SK-N-SH treated with all-trans-retinoic acid at 6 μM for 48 hours (cell line): ENCODE results near the gene ITPR2.

Experiments
- ATAC-seq: fragments of 200-7000 bp; cut with Tn5 transposase; 3 replicates; pipeline ENCODE4 v1.9.1; 2020; ENCODE audit warnings: mild to moderate bottlenecking, moderate library complexity
- ARNTL ChIP-seq: fragments of 450-650 bp; formaldehyde crosslinking; IDR thresholded peaks from 2 replicates; pipeline ENCODE4 v1.5.0; 2020; ENCODE audit warnings: low read depth, mild to moderate bottlenecking, moderate library complexity, borderline replicate concordance
- BACH2 ChIP-seq: fragments of 250-450 bp; sonication (Bioruptor Pico); IDR thresholded peaks from 2 replicates; pipeline ENCODE4 v1.9.0; 2021; ENCODE audit warnings: mild to moderate bottlenecking, borderline replicate concordance
- CSDC2 ChIP-seq: fragments of 250-450 bp; sonication (Bioruptor Pico); IDR thresholded peaks from 2 replicates; pipeline ENCODE4 v1.5.0; 2020; ENCODE audit warnings: mild to moderate bottlenecking, moderate library complexity
- CSRNP3 ChIP-seq: fragments of 250-450 bp; sonication (Bioruptor Pico); IDR thresholded peaks from 2 replicates; pipeline ENCODE4 v1.5.1; 2021; ENCODE audit warnings: mild to moderate bottlenecking, moderate library complexity
- ESRRG ChIP-seq: fragments of 250-450 bp; sonication (Bioruptor Pico); IDR thresholded peaks from 2 replicates; pipeline ENCODE4 v1.6.1; 2021; ENCODE audit warnings: mild to moderate bottlenecking
- GLIS3 ChIP-seq: fragments of 250-450 bp; sonication (Bioruptor Pico); IDR thresholded peaks from 2 replicates; pipeline ENCODE4 v1.5.0; 2020; ENCODE audit warnings: mild to moderate bottlenecking, moderate library complexity
- ISL1 ChIP-seq: fragments of 250-450 bp; sonication (Bioruptor Pico); IDR thresholded peaks from 2 replicates; pipeline ENCODE4 v2.1.2; 2022; ENCODE audit warnings: mild to moderate bottlenecking, moderate library complexity
- OSR1 ChIP-seq: fragments of 250-450 bp; sonication (Bioruptor Pico); IDR thresholded peaks from 2 replicates; pipeline ENCODE4 v1.8.0; 2022; ENCODE audit warnings: moderate library complexity, mild to moderate bottlenecking, inconsistent platforms
- PPARA ChIP-seq: fragments of 250-450 bp; sonication (Bioruptor Pico); IDR thresholded peaks from 2 replicates; pipeline ENCODE4 v1.5.0; 2020; ENCODE audit warnings: mild to moderate bottlenecking, borderline replicate concordance
- RARB ChIP-seq: fragments of 250-450 bp; sonication (Bioruptor Pico); IDR thresholded peaks from 2 replicates; pipeline ENCODE4 v1.8.0; 2021; ENCODE audit warnings: mild to moderate bottlenecking, moderate library complexity
- SNAI2 ChIP-seq: fragments of 250-450 bp; sonication (Bioruptor Pico); IDR thresholded peaks from 2 replicates; pipeline ENCODE4 v1.5.0; 2020; ENCODE audit warnings: mild to moderate bottlenecking, moderate library complexity
- TCF4 ChIP-seq: fragments of 250-450 bp; sonication (Bioruptor Pico); IDR thresholded peaks from 2 replicates; pipeline ENCODE4 v1.8.0; 2021; ENCODE audit warnings: mild to moderate bottlenecking, moderate library complexity, borderline replicate concordance
- TOX ChIP-seq: fragments of 250-450 bp; sonication (Bioruptor Pico); IDR thresholded peaks from 2 replicates; pipeline ENCODE4 v1.8.0; 2021; ENCODE audit warnings: mild to moderate bottlenecking, moderate library complexity, borderline replicate concordance
- ZFP3 ChIP-seq: fragments of 250-450 bp; sonication (Bioruptor Pico); IDR thresholded peaks from 2 replicates; pipeline ENCODE4 v1.5.0; 2020; ENCODE audit warnings: mild to moderate bottlenecking, moderate library complexity
- ZFP30 ChIP-seq: fragments of 450-650 bp; formaldehyde crosslinking; IDR thresholded peaks from 2 replicates; pipeline ENCODE4 v1.5.0; 2022; ENCODE audit warnings: mild to moderate bottlenecking, moderate library complexity
- ZNF565 ChIP-seq: fragments of 450-650 bp; formaldehyde crosslinking; conservative IDR thresholded peaks from 2 replicates; pipeline ENCODE4 v1.5.0; 2020; ENCODE audit warnings: low read depth, mild to moderate bottlenecking, moderate library complexity
- ZNF70 ChIP-seq: fragments of 450-650 bp; formaldehyde crosslinking; IDR thresholded peaks from 2 replicates; pipeline ENCODE4 v1.5.0; 2020; ENCODE audit warnings: mild to moderate bottlenecking, moderate library complexity
- ZNF8 ChIP-seq: fragments of 450-650 bp; formaldehyde crosslinking; IDR thresholded peaks from 2 replicates; pipeline ENCODE4 v1.5.0; 2020; ENCODE audit warnings: mild to moderate bottlenecking, moderate library complexity
- TF ChIP-seq, protein P1 (sequence below): fragments of 250-450 bp; sonication (Bioruptor Pico); IDR thresholded peaks from 2 replicates; pipeline ENCODE4 v1.5.0; 2020; ENCODE audit warnings: mild to moderate bottlenecking, moderate library complexity
- TF ChIP-seq, protein P2 (sequence below): fragments of 250-450 bp; sonication (Bioruptor Pico); IDR thresholded peaks from 2 replicates; pipeline ENCODE4 v1.8.0; 2021; ENCODE audit warnings: low read depth, mild to moderate bottlenecking, moderate library complexity, borderline replicate concordance
- TF ChIP-seq, protein P3 (sequence below): fragments of 250-450 bp; sonication (Bioruptor Pico); IDR thresholded peaks from 2 replicates; pipeline ENCODE4 v1.5.1; 2020; ENCODE audit warnings: low read depth, mild to moderate bottlenecking, moderate library complexity
- TF ChIP-seq, protein P4 (sequence below): fragments of 250-450 bp; sonication (Bioruptor Pico); IDR thresholded peaks from 2 replicates; pipeline ENCODE4 v1.8.0; 2020; ENCODE audit warnings: mild to moderate bottlenecking, moderate library complexity, borderline replicate concordance

ITPR2 gene

DNA sequence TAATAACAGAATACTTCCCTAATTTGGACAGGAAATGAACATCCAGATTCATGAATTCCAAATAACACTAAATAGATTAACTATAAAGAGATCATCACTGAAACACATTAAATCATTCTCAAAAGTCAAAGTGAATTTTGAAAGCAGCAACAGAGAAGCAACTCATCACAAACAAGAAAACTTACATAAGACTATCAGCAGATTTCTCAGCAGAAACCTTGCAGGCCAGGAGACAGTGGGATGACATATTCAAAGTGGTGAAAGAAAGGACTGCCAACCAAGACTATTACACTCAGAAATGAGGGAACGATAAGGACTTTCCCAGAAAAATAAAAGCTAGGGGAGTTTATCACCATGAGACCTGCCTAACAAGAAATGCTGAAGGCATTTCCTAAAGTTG lies 70.8 kb downstream of the ITPR2 start (continued):
- TF ChIP-seq, protein P1, sequence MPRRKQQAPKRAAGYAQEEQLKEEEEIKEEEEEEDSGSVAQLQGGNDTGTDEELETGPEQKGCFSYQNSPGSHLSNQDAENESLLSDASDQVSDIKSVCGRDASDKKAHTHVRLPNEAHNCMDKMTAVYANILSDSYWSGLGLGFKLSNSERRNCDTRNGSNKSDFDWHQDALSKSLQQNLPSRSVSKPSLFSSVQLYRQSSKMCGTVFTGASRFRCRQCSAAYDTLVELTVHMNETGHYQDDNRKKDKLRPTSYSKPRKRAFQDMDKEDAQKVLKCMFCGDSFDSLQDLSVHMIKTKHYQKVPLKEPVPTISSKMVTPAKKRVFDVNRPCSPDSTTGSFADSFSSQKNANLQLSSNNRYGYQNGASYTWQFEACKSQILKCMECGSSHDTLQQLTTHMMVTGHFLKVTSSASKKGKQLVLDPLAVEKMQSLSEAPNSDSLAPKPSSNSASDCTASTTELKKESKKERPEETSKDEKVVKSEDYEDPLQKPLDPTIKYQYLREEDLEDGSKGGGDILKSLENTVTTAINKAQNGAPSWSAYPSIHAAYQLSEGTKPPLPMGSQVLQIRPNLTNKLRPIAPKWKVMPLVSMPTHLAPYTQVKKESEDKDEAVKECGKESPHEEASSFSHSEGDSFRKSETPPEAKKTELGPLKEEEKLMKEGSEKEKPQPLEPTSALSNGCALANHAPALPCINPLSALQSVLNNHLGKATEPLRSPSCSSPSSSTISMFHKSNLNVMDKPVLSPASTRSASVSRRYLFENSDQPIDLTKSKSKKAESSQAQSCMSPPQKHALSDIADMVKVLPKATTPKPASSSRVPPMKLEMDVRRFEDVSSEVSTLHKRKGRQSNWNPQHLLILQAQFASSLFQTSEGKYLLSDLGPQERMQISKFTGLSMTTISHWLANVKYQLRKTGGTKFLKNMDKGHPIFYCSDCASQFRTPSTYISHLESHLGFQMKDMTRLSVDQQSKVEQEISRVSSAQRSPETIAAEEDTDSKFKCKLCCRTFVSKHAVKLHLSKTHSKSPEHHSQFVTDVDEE (CRISPR knock-in tag): no peak
- no peak for TF ChIP-seq ESRRG

- TF ChIP-seq CSDC2 (CRISPR knock-in tag): no peak
- TF ChIP-seq, protein P2, sequence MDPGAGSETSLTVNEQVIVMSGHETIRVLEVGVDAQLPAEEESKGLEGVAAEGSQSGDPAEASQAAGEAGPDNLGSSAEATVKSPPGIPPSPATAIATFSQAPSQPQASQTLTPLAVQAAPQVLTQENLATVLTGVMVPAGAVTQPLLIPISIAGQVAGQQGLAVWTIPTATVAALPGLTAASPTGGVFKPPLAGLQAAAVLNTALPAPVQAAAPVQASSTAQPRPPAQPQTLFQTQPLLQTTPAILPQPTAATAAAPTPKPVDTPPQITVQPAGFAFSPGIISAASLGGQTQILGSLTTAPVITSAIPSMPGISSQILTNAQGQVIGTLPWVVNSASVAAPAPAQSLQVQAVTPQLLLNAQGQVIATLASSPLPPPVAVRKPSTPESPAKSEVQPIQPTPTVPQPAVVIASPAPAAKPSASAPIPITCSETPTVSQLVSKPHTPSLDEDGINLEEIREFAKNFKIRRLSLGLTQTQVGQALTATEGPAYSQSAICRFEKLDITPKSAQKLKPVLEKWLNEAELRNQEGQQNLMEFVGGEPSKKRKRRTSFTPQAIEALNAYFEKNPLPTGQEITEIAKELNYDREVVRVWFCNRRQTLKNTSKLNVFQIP (CRISPR knock-in tag): no peak
- TF ChIP-seq, protein P3, sequence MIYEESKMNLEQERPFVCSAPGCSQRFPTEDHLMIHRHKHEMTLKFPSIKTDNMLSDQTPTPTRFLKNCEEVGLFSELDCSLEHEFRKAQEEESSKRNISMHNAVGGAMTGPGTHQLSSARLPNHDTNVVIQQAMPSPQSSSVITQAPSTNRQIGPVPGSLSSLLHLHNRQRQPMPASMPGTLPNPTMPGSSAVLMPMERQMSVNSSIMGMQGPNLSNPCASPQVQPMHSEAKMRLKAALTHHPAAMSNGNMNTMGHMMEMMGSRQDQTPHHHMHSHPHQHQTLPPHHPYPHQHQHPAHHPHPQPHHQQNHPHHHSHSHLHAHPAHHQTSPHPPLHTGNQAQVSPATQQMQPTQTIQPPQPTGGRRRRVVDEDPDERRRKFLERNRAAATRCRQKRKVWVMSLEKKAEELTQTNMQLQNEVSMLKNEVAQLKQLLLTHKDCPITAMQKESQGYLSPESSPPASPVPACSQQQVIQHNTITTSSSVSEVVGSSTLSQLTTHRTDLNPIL (CRISPR knock-in tag): no peak
- no peak for TF ChIP-seq OSR1 (CRISPR knock-in tag)
- TF ChIP-seq ZFP30: no peak
- no peak for TF ChIP-seq ZNF565 (CRISPR knock-in tag)
- no peak for TF ChIP-seq SNAI2 (CRISPR knock-in tag)
- TF ChIP-seq TCF4 (CRISPR knock-in tag): no peak
- no peak for TF ChIP-seq ARNTL (CRISPR knock-in tag)
- TF ChIP-seq PPARA (CRISPR knock-in tag): no peak
- no peak for TF ChIP-seq CSRNP3 (CRISPR knock-in tag)
- TF ChIP-seq ISL1 (CRISPR knock-in tag): no peak
- no peak for TF ChIP-seq BACH2 (CRISPR knock-in tag)
- ATAC-seq: no peak
These were observed 71.2 kb downstream of the ITPR2 start for GRCh38 chr12:26761775-26762174.

GRCh38 chr12:26760657-26761293 lies 72.2 kb downstream of the ITPR2 start:
- no peak for ATAC-seq
- TF ChIP-seq CSRNP3 (CRISPR knock-in tag) (no peak), ISL1 (CRISPR knock-in tag) (no peak), ARNTL (CRISPR knock-in tag) (no peak), ZNF8 (CRISPR knock-in tag) (no peak), ESRRG (no peak), ZNF565 (CRISPR knock-in tag) (no peak), SNAI2 (CRISPR knock-in tag) (no peak), TOX (CRISPR knock-in tag) (no peak), TCF4 (CRISPR knock-in tag) (no peak), OSR1 (CRISPR knock-in tag) (no peak), PPARA (CRISPR knock-in tag) (no peak), ZFP3 (CRISPR knock-in tag) (no peak), ZNF70 (CRISPR knock-in tag) (no peak), GLIS3 (CRISPR knock-in tag) (no peak), RARB (CRISPR knock-in tag) (no peak)
- TF ChIP-seq, protein P1 (CRISPR knock-in tag): no peak
- TF ChIP-seq, protein P3 (CRISPR knock-in tag): no peak
- TF ChIP-seq, protein P4, sequence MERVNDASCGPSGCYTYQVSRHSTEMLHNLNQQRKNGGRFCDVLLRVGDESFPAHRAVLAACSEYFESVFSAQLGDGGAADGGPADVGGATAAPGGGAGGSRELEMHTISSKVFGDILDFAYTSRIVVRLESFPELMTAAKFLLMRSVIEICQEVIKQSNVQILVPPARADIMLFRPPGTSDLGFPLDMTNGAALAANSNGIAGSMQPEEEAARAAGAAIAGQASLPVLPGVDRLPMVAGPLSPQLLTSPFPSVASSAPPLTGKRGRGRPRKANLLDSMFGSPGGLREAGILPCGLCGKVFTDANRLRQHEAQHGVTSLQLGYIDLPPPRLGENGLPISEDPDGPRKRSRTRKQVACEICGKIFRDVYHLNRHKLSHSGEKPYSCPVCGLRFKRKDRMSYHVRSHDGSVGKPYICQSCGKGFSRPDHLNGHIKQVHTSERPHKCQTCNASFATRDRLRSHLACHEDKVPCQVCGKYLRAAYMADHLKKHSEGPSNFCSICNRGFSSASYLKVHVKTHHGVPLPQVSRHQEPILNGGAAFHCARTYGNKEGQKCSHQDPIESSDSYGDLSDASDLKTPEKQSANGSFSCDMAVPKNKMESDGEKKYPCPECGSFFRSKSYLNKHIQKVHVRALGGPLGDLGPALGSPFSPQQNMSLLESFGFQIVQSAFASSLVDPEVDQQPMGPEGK (CRISPR knock-in tag): no peak
